Measurements from ENCODE around the gene OBI1.
"Not testable (repeated sequence)": the region's sequence is repeated elsewhere in the genome, so short reads cannot be mapped to it uniquely, and the experiment has no call there.

The OBI1 gene

DNA sequence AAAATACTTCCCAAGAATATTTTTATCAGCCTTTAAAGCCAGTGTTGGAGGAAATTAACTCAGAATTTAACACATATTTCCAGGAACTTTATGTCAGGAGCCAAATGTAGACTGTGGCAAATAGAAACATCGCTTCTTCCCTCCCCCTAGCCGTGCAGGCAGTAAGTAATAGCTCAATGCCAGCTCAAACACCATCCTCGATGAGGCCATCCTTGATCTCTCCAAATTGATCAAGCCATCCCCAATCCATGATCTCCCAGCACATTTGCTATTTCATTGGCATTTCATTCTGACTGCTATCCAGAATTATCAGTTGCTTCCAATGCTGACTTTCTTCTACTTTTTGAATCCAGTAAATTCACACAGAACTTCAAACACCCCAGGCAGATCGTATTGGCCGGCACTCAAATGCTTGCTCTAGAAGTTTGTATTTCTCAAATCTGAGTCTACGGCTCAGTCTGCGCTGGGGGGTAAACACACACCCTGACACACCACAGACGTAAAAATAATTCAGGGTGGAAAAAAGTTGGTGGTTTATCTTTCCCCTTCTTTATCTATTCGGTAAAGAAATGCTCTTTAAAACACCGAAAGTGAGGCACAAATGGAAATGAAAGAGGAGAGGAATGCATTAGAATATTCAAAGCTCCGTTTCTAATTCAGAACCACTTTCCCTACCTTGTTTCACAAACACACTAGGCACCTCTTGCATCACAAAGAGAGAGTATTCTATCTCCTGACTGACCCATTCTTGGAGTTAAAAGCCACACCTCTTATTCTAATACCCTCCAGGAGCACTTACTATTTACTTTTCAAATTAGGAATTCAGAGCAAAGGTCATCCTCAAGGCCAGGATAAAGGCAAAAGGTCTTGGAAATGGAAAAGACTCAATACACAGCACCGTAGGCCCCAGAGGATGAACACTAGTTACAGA, 991 bp downstream of the OBI1 start:
- peak overlapping the region; percentile 88 for H3K27ac ChIP-seq
- TF ChIP-seq, protein P1, sequence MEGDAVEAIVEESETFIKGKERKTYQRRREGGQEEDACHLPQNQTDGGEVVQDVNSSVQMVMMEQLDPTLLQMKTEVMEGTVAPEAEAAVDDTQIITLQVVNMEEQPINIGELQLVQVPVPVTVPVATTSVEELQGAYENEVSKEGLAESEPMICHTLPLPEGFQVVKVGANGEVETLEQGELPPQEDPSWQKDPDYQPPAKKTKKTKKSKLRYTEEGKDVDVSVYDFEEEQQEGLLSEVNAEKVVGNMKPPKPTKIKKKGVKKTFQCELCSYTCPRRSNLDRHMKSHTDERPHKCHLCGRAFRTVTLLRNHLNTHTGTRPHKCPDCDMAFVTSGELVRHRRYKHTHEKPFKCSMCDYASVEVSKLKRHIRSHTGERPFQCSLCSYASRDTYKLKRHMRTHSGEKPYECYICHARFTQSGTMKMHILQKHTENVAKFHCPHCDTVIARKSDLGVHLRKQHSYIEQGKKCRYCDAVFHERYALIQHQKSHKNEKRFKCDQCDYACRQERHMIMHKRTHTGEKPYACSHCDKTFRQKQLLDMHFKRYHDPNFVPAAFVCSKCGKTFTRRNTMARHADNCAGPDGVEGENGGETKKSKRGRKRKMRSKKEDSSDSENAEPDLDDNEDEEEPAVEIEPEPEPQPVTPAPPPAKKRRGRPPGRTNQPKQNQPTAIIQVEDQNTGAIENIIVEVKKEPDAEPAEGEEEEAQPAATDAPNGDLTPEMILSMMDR (conservative IDR thresholded peaks at IDR 0.05): no peak
- TF ChIP-seq ZFX (IDR thresholded peaks at IDR 0.05): no peak

DNA sequence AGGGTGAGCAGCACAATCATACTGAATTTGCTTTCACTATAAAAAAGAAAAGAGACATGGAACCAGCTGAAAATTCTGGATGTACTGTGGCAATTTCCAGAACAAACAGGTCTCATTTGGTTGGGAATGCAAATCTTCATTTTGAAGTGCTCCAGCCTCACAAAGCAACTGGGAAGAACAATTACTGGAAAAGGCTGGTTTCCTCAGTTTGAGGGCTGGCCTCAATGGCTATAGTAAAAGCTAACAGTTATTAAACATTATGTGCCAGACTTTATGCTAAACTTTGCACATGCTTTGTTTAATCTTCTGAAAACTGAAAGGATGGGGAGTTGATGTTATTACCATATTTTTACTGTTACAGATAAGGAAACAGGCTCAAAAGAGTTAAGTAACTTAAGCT, 3.0 kb downstream of the OBI1 start:
- TF ChIP-seq, protein P1 (conservative IDR thresholded peaks at IDR 0.05): no peak
- no peak for TF ChIP-seq ZFX (IDR thresholded peaks at IDR 0.05)
- no peak overlapping the region for H3K27ac ChIP-seq

DNA sequence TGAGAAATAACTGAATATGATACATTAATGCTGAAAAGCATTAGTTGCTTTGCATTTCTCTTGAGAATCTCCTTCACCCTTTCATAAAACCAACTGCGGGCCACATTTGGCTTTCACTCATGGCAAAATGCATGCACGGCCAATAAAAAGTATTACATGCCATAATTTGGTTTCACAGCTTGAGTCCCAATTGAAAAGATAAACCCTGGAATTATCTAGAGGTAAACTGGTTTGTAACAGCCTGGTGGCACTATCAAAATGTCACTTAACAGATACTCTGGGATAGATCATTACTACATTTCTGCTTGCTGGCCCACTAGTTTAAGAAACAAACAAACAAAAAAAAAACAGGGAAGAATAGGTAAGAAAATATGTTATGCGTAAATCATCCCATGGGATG, 3.9 kb downstream of the OBI1 start:
- no peak overlapping the region for H3K27ac ChIP-seq
- no peak for TF ChIP-seq ZFX (IDR thresholded peaks at IDR 0.05)
- TF ChIP-seq, protein P1 (conservative IDR thresholded peaks at IDR 0.05): no peak

DNA sequence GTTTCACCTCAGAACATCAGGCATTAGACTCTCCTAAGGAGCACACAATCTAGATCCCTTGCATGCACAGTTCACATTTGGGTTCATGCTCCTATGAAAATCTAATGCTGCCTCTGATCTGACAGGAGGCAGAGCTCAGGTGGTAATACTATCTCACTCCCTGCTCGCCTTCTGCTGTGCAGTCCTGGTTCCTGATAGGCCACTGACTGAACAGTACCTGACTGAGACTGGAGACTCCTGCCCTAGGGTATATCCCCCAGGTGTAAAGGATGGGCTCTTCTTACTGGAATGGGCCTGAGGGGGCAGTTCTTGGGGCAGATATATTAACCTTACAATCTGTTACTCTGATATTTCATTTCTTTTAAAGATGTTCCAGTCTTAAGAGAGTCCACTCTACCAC, 6.3 kb downstream of the OBI1 start:
- H3K27ac ChIP-seq: no peak overlapping the region
- TF ChIP-seq, protein P1 (conservative IDR thresholded peaks at IDR 0.05): no peak
- TF ChIP-seq ZFX (IDR thresholded peaks at IDR 0.05): no peak

DNA sequence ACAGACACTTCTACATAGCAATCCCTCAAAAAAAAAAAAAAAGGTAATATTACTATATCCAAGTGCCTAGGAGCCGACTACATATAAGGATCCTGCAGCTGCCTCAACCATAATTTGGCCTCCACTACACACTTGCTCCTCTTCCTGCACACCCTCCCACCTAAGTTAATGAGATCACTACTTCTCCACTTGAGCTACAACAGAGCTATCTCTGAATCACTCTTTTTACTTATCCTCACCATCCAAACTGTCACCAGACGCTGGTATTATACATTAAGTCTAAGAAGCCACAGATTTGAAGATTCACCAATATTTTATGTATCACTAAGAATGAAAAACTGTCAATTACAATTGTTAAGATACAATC, 8.3 kb downstream of the OBI1 start:
- no peak overlapping the region for H3K27ac ChIP-seq
- TF ChIP-seq, protein P1 (conservative IDR thresholded peaks at IDR 0.05): no peak
- TF ChIP-seq ZFX (IDR thresholded peaks at IDR 0.05): no peak

DNA sequence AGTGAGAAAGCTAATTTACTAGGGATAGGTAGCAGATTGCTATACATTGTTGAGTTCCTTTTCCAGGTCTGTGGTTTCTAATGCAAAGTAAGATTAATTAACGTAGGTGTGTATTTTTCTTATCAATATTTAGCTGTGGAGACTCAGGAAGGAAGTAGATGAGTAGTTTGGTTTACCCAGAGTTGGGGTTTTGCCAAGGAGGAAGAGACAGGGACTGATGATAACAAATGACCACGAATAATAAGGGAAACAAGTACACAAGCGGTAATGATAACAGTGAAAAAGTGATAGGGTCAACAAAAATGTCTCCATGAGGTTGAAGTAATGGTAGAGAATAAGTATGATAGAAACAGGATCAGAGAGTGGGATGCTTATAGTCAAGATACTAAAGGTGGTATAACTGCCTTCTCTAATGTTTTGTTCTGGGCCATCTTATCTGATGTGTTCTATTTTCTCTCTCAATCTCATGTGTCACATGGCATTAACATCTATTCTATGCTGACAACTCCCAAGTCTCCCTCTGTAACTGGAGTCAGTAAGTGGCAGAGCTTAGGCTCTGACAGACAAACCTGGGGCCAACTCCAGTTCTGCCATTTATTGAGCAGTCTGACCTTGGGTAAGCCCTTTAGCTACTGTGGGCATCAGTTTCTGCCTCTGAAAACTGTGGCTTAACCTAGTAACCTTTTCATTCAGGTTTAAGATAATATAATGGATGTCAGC, 8.8 kb downstream of the OBI1 start:
- TF ChIP-seq, protein P1 (conservative IDR thresholded peaks at IDR 0.05): no peak
- no peak for TF ChIP-seq ZFX (IDR thresholded peaks at IDR 0.05)
- H3K27ac ChIP-seq: no peak overlapping the region

DNA sequence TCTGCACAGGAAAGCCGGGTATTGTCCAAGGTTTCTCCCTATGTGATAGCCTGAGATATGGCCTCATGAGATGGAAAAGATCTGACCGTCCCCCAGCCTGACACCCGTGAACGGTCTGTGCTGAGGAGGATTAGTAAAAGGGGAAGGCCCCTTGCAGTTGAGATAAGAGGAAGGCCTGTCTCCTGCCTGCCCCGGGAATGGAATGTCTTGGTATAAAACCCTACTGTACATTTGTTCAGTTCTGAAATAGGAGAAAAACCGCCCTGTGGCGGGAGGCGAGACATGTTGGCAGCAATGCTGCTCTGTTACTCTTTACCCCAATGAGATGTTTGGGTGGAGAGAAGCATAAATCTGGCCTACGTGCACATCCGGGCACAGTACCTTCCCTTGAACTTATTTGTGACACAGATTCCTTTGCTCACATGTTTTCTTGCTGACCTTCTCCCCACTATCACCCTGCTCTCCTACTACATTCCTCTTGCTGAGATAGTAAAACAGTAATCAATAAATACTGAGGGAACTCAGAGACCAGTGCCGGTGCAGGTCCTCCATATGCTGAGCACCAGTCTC, 11.8 kb downstream of the OBI1 start:
- not testable (repeated sequence) for H3K27ac ChIP-seq

Data from C4-2B (cell line).